SKM-1 treated with dmso at 0.1 percent for 144 hours (cell line): ENCODE data around the gene EIF6.
"Not testable (repeated sequence)": the region's sequence is repeated elsewhere in the genome, so short reads cannot be mapped to it uniquely, and the experiment has no call there.

Source experiments
- DNase-seq: peaks from one replicate; lab custom pipeline; 2025; ENCODE audit not compliant: unreplicated experiment; lab: John Stamatoyannopoulos, UW

Gene EIF6

GRCh38 chr20:35262731-35263531 is 21.6 kb downstream of the EIF6 start:
- not testable (repeated sequence) for DNase-seq

- not testable (repeated sequence) for DNase-seq
These were observed 22.3 kb downstream of the EIF6 start for GRCh38 chr20:35262321-35262720.

GRCh38 chr20:35260426-35260825 is 24.1 kb downstream of the EIF6 start:
- no peak for DNase-seq

- DNase-seq = no peak
These were observed 27.2 kb downstream of the EIF6 start for GRCh38 chr20:35257175-35257909.

GRCh38 chr20:35254448-35254999 is 30.0 kb downstream of the EIF6 start:
- no peak for DNase-seq

- no peak for DNase-seq
These were observed 31.6 kb downstream of the EIF6 start for GRCh38 chr20:35253010-35253409.

GRCh38 chr20:35252598-35252997 is 32.0 kb downstream of the EIF6 start:
- DNase-seq = not testable (repeated sequence)

GRCh38 chr20:35252037-35252461 is 32.5 kb downstream of the EIF6 start:
- DNase-seq = no peak

- no peak for DNase-seq
These were observed 33.0 kb downstream of the EIF6 start for GRCh38 chr20:35251613-35251940.

GRCh38 chr20:35248641-35249475 is 35.7 kb downstream of the EIF6 start:
- DNase-seq = no peak

- DNase-seq = no peak
These were observed 37.8 kb downstream of the EIF6 start for GRCh38 chr20:35246723-35247122.

- no peak for DNase-seq
These were observed 40.6 kb downstream of the EIF6 start for GRCh38 chr20:35243986-35244385.

- DNase-seq = no peak
These were observed 41.3 kb downstream of the EIF6 start for GRCh38 chr20:35243317-35243716.

- DNase-seq = no peak
These were observed 43.7 kb downstream of the EIF6 start for GRCh38 chr20:35240811-35241293.

GRCh38 chr20:35240083-35240810 is 44.3 kb downstream of the EIF6 start:
- no peak for DNase-seq

GRCh38 chr20:35238735-35239134 is 45.8 kb downstream of the EIF6 start:
- no peak for DNase-seq

- DNase-seq = peak; percentile 92
These were observed 46.4 kb downstream of the EIF6 start for GRCh38 chr20:35238170-35238569.

- DNase-seq = no peak
These were observed 47.1 kb downstream of the EIF6 start for GRCh38 chr20:35237486-35237885.

GRCh38 chr20:35235881-35236280 is 48.7 kb downstream of the EIF6 start:
- DNase-seq = no peak

GRCh38 chr20:35232575-35232974 is 52.0 kb downstream of the EIF6 start:
- no peak for DNase-seq
